HG03108 (cell line): ENCODE measurements around the gene PARP6.
"Not testable (repeated sequence)": the region's sequence is repeated elsewhere in the genome, so short reads cannot be mapped to it uniquely, and the experiment has no call there.

Source experiments
- ATAC-seq: cut with Tn5 transposase; IDR thresholded peaks from one replicate; pipeline ENCODE4 v1.9.1; 2021; ENCODE audit warnings: moderate library complexity; ENCODE audit not compliant: unreplicated experiment

Gene PARP6

DNA sequence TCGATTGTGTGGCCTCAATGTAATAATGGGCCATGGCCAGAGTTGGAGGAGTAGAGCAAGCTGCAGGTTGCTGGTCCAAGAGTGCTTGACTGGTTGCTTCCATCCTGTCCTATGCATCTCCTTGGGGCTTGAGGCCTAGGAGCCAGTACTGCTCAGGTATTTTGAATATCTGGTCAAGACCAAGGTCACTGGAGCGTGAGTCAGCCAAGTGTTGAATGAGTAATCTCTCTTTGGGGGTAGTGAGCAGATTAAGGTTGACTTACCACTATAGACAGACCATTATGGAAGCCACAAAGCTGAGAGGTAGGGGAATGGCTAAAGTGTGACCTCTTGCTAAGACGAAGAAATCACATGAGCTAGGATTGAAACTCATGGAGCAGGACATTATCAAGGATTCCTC is 9.4 kb upstream of the PARP6 start:
- ATAC-seq: no peak

DNA sequence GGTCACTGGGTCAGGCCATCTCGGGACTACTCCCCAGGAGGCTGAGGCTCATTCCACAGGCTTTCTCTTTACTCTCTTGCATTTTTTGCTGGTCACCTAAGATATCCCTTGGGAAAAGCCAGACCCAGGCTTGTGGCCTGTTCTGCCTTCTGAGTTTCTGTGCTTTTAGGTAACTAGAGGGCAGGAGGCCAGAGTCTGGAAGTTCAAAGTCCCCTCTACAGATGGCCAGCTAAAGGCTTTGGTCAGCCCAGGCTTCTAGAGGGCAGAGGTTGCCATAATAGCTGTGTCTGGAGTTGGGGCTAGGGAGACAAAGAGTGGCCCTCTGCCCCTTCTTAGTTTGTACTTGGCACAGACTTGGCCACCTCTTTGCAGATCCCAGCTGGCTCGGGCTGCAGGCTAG is 8.4 kb upstream of the PARP6 start:
- no peak for ATAC-seq

DNA sequence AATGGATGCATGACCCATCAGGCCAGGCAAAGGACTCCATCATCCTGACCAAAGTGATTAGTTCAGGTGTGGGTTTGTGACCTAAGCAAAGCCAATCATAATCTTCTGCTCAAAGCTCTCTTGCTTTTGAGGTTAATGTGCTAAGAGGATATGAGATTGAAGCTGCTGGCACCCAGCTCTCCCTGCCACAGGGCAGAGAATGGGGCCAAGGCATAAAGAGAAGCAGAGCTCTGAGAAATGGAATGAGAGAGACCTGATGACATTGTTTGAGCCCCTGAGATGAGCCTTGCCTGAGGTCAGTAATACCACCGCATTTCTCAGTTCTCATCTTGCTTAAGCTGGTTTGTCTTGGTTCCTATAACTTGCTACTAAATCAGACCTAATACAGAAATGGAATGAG is 6.4 kb upstream of the PARP6 start:
- no peak for ATAC-seq

DNA sequence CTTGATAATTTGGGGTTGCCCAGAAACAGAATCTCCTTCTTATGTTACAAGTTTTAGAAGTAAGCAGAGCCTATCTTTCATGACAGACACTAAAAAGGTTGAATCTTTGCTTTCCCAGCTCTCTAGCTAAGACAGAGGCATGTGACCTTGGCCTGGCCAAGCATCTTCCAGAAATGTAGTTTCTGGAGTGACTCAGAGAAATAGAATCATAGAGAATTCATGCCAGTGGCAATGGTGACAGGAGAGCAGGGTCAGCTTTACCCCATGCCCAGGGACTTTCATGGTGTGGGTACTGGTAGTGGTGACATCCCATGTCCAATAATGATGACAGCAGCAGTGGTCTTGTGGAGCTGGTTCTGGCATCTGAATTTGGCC is 4.0 kb upstream of the PARP6 start:
- ATAC-seq: no peak

DNA sequence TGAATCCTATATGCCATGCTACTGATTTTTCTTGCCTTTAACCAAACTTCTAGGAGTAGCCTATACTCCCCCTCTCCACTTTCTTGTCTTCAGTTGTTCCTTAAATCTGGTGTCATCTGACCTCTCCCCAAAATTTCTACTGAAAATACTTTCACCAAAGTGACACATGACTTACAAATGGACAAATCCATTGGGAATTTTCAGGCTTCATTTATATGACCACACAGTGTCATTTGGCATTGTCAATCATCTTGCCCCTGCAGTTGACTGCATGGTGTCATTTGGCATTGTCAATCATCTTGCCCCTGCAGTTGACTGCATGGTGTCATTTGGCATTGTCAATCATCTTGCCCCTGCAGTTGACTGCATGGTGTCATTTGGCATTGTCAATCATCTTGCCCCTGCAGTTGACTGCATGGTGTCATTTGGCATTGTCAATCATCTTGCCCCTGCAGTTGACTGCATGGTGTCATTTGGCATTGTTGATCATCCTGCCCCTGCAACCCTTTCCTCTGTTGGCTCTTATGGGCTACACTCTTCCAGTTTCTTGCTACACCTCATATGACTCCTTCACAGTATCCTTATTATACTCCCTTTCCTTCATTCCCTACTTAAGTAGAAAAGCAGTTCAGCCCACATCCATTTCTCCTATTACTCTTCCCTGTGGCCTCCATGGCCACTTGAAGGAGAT is 3.4 kb upstream of the PARP6 start:
- ATAC-seq: not testable (repeated sequence)

DNA sequence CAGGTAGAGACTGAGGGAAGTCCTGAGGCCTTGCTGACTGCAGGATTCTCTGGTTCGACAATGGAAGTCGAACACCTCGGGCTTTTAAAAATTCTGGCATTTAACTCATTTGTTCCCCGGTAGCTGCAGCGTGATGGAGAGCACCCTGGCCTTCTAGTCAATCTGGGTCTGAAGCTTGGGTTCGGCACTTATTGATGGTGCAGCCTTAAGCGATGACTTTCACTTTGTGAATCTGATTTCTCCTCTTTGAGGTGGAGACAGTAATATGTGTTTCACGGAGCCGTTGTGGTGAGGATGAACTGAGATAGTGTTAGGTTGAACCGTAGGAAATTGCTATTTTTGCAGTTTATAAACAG is 621 bp upstream of the PARP6 start:
- ATAC-seq: no peak

DNA sequence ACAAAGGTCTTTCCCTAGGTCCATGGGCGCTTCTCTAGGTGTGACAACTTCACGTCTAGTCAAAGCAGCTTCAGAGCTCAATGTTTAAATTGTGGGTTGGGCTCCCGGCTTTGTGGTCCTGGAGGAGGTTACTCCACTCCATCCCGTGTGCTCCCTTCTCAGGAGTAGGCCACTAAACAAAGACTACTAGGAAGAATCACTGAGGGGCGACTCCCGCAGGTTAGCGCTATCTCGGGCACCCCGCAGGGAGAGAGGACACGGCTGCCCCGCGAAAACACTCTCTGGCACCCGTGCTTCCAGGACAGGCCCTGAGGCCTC is 500 bp downstream of the PARP6 start:
- no peak for ATAC-seq

- ATAC-seq: no peak
These were observed 1.1 kb downstream of the PARP6 start for GRCh38 chr15:72271221-72271620.

DNA sequence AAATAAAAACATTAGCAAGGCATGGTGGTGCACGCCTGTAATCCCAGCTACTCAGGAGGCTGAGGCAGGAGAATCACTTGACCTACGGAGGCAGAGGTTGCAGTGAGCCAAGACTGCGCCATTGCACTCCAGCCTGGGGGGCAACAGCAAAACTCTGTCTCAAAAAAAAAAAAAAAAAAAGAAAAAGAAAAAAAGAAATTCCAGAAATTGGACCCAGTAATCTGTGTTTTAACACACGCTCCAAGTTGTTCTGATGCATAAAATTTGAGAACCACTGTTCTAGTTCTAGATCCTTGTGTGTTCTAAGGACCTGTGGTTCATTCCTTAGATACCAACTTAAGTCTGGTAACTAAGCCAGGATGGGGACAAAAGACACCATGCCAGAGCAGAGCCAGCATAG is 2.6 kb downstream of the PARP6 start:
- ATAC-seq: no peak

DNA sequence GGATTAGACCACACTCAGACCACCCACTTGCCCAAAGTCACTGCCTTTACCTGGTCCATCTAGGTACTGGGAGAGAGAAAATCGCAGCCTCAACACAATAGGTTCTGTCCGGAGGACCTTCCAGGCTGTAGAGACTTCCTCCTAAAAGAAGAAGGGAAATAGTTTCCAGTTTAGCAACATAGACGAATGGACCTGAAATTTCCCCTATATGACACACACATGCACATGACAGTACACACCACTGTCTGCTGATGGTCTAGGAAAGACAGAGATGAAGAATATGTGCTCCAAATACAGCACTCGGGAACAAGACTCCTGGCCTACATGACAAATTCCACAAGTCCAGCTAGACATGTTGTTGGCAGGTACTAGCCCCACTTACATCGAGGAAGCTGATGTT is 7.3 kb downstream of the PARP6 start:
- no peak for ATAC-seq

GRCh38 chr15:72252663-72253299 is 19.6 kb downstream of the PARP6 start:
- no peak for ATAC-seq

GRCh38 chr15:72249142-72249810 is 23.1 kb downstream of the PARP6 start:
- no peak for ATAC-seq

- ATAC-seq: no peak
These were observed 23.8 kb downstream of the PARP6 start for GRCh38 chr15:72248514-72248913.

- no peak for ATAC-seq
These were observed 29.5 kb downstream of the PARP6 start for GRCh38 chr15:72242775-72243370.

DNA sequence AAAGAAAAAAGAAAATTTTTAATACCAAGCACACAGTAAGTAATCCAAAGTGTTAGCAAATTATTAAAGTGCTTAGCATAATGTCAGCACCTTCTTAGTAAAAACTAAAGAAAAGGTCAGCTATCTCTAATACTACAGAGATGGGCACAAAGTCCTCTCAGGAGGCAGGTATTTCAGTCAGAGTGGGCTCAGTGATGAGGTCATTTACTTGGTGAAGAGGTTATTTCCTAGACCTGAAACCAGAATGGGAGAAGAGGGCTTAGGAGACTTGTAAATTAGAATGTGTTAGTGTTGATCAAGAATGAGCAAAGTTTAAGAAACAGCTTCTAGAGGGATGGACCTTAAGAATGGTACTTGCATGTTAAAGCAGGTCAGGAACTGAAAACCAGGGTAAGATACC is 32.7 kb downstream of the PARP6 start:
- ATAC-seq: no peak

- no peak for ATAC-seq
These were observed 33.8 kb downstream of the PARP6 start for GRCh38 chr15:72238586-72238985.

DNA sequence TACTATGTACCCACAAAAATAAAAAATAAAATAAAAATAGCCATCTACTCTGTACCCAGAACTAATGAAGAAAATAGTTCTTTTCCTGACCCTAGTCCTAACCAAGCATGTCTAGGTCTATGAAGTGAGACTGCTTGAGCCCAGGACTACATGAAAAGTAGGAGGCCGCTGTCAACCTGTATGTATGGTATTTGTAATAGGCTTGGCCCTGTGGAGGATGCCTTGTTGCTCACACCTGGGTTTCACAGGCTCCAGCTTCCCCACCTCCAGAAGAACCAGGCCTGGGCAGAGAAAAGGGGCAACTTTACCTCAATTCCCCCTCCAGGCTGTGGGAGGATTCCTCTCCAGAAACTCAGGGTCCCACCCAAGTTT is 34.5 kb downstream of the PARP6 start:
- no peak for ATAC-seq

DNA sequence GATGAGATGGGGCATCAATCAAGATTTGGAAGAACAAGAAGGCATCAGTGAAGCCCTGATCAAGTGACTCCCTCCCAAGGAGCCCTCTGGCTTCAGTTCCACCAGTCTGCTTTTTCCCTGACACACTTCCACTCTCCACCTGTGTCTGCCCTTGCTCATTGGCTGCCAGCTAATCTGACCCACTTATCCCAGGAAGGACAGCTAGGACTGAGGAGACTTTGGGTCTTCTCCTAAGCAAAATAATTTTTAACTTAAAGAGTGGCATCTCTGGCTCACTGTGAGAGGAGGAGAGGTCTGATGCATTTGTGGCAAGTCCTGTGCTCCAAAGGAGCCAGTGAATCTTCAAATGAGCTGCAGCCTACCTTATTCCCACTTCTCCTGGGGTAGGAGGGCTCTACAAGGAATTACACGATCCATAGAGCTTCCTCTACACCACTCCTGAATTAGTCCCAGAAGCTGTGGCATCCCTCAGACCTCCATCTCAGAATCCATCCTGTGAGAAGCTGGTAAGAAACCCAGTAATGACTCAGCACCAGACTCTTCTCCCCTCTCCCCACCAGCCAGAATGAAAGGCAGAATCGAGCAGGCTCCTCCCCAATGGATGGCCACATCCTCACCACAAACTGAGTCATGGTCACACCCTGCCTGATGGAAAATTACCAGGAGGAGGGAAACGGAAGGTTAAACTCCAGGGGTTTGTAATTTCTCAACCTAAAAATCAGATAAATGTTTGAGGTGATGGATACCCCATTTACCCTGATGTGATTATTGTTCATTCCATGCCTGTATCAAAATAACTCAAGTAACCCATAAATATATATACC is 35.1 kb downstream of the PARP6 start:
- ATAC-seq: no peak

DNA sequence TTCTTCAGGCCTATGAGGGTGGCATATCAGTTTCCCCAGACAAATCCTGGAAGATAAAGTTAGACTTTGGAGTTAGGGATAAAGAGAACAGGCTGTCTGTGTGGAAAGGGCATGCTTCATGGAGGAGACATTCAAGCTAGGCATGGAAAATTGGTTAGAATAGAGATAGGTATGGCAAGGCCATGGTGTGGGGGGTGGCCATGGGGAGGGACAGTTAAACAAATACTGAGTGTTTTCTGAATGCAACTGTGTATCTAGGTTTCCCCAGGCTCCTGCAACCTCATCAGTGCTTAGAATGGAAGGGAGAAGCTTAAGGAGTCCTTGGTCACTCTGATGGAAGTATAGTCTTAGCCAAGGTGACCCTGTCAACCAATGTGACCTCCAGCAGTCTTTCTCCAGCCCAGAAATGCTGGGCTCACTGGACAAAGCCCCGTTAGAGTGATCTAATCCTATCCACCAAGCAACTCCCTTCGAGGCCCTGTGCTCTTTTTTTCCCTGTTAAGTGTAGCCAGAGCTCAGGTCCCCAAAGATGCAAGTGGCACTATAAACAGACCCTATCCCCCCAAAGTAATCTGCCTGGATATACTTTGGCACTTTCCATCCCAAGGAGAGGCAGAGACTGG is 35.9 kb downstream of the PARP6 start:
- ATAC-seq: no peak

DNA sequence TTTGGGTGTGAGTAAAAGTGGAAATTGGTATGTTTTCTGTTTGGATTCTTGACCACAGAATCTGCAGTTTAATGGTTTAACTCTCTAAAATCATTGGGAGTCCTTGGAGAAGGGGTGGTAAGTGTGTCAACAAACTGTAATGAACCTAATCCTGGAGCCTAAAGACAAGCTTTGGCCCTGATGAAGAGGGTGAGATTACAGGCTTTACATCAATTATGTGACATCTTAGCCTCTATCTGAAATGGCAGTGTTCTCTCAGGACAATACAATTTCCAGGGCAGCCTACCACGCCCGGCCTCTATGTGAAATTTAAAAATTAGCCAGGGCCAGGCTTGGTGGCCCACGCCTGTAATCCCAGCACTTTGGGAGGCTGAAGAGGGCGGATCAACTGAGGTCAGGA is 37.1 kb downstream of the PARP6 start:
- ATAC-seq: no peak

GRCh38 chr15:72233769-72234168 is 38.6 kb downstream of the PARP6 start:
- ATAC-seq: no peak
